ENCODE measurements around the gene GRIK3.

The GRIK3 gene

GRCh38 chr1:36994868-36995267, 39.4 kb downstream of the GRIK3 start:
- no peak for TF ChIP-seq CTCF (IDR thresholded peaks at IDR 0.05; ENCODE audit: low read depth, low read length)
- H3K4me3 ChIP-seq (ENCODE audit: low read depth, low read length), result no peak overlapping the region
- no peak for DNase-seq (ENCODE audit: low read depth, low spot score)
- in situ Hi-C loops (cut with HindIII; ENCODE audit: low sequenced_read_pairs), result no loop called here

GRCh38 chr1:36994294-36994693, 40.0 kb downstream of the GRIK3 start:
- TF ChIP-seq CTCF (IDR thresholded peaks at IDR 0.05; ENCODE audit: low read depth, low read length), result no peak
- in situ Hi-C loops (cut with HindIII; ENCODE audit: low sequenced_read_pairs), result no loop called here
- DNase-seq (ENCODE audit: low read depth, low spot score), result no peak
- no peak overlapping the region for H3K4me3 ChIP-seq (ENCODE audit: low read depth, low read length)

- no peak for DNase-seq (ENCODE audit: low read depth, low spot score)
- in situ Hi-C loops (cut with HindIII; ENCODE audit: low sequenced_read_pairs), result no loop called here
- no peak for TF ChIP-seq CTCF (IDR thresholded peaks at IDR 0.05; ENCODE audit: low read depth, low read length)
- no peak overlapping the region for H3K4me3 ChIP-seq (ENCODE audit: low read depth, low read length)
Observed at GRCh38 chr1:36992139-36992943, 42.0 kb downstream of the GRIK3 start.

- no peak for TF ChIP-seq CTCF (IDR thresholded peaks at IDR 0.05; ENCODE audit: low read depth, low read length)
- no peak overlapping the region for H3K4me3 ChIP-seq (ENCODE audit: low read depth, low read length)
- no peak for DNase-seq (ENCODE audit: low read depth, low spot score)
- in situ Hi-C loops (cut with HindIII; ENCODE audit: low sequenced_read_pairs), result no loop called here
Observed at GRCh38 chr1:36991551-36991950, 42.8 kb downstream of the GRIK3 start.

- H3K4me3 ChIP-seq (ENCODE audit: low read depth, low read length), result no peak overlapping the region
- no peak for DNase-seq (ENCODE audit: low read depth, low spot score)
- no peak for TF ChIP-seq CTCF (IDR thresholded peaks at IDR 0.05; ENCODE audit: low read depth, low read length)
- in situ Hi-C loops (cut with HindIII; ENCODE audit: low sequenced_read_pairs), result no loop called here
Observed at GRCh38 chr1:36990928-36991327, 43.4 kb downstream of the GRIK3 start.

- in situ Hi-C loops (cut with HindIII; ENCODE audit: low sequenced_read_pairs), result no loop called here
- no peak for DNase-seq (ENCODE audit: low read depth, low spot score)
- no peak overlapping the region for H3K4me3 ChIP-seq (ENCODE audit: low read depth, low read length)
- no peak for TF ChIP-seq CTCF (IDR thresholded peaks at IDR 0.05; ENCODE audit: low read depth, low read length)
Observed at GRCh38 chr1:36989241-36989640, 45.1 kb downstream of the GRIK3 start.
